H1 (cell line): ENCODE data around the gene MYBPC1. TPM values are rescaled to one million over a fixed set of nuclear protein-coding genes. Genes with fewer than 3 reads are reported as not detected.

Source experiments
- CHD1 ChIP-seq: IDR thresholded peaks from 2 replicates; pipeline ENCODE4 v1.6.1; 2012; ENCODE audit warnings: low read depth, low read length, improper control_type of control experiment
- CHD7 ChIP-seq: fragments of 300-600 bp; sonication (generic); IDR thresholded peaks from 2 replicates; pipeline ENCODE4 v1.7.1; 2012; ENCODE audit warnings: low read length, moderate library complexity, mild to moderate bottlenecking, inconsistent platforms; ENCODE audit not compliant: insufficient replicate concordance
- JUND ChIP-seq: IDR thresholded peaks from 2 replicates; pipeline ENCODE4 v1.6.1; 2011; ENCODE audit warnings: mild to moderate bottlenecking, improper control_type of control experiment, low read length
- POLR2AphosphoS5 ChIP-seq: IDR thresholded peaks from 2 replicates; pipeline ENCODE4 v1.6.1; 2011; ENCODE audit warnings: low read depth, low read length
- SP4 ChIP-seq: IDR thresholded peaks from 2 replicates; pipeline ENCODE4 v1.6.1; 2012; ENCODE audit warnings: low read length, inconsistent platforms
- USF2 ChIP-seq: IDR thresholded peaks from 2 replicates; pipeline ENCODE4 v1.6.1; 2011; ENCODE audit warnings: low read length, improper control_type of control experiment
- YY1 ChIP-seq: IDR thresholded peaks from 2 replicates; pipeline ENCODE4 v1.6.1; 2011; ENCODE audit warnings: low read depth, mild to moderate bottlenecking, low read length
- polyA plus RNA-seq, 7 experiments: library from polyadenylated mRNA; depleted of rRNA in 3 of 7; stranded (reverse) in 5 of 7; unstranded in 2 of 7; fragments of >200 nt in 5 of 7; fragments of 200-250 nt in 2 of 7; gene quantifications; 1 replicate in 5 of 7; 2 replicates in 1 of 7; 4 replicates in 1 of 7; pipeline versions ENCODE4 v1.2.1 to v1.2.3, GENCODE V29; 2011 to 2013; ENCODE audit warnings: missing spikeins in 2 of 7, mixed read lengths in 2 of 7
- total RNA-seq: library from RNA; stranded (reverse); fragmentation: NEBNext Ultra II Directional; extraction: Animal tissue kit (Norgen Biotek cat#: 25700); gene quantifications from 2 replicates; pipeline ENCODE4 v1.2.1, GENCODE V29; 2021

The MYBPC1 gene
- total and polyA plus RNA-seq, 2 of the 8 experiments (the other 6 are each of a cell fraction or from before 2014, with no cell fraction given): not detected

- TF ChIP-seq USF2 (no peak), CHD1 (no peak), YY1 (no peak), JUND (no peak), POLR2AphosphoS5 (no peak), CHD7 (no peak), SP4 (no peak)
Observed at GRCh38 chr12:101694986-101695385, 100.2 kb downstream of the MYBPC1 start (continued).
